Stimulated activated CD4-positive, alpha-beta T cell treated with anti-CD3 and anti-CD28 coated beads, TNF-alpha, amount 100 ng/mL, for 24 hours (primary cell): ENCODE measurements around the gene RUNX2.

Experiments used
- DNase-seq, 3 experiments: peaks; one replicate each; pipeline ENCODE4 v3.0.0-alpha.2; 2020; ENCODE audit warnings: low read depth in 3 of 3

RUNX2 gene

GRCh38 chr6:45483501-45483900 is 155.4 kb downstream of the RUNX2 start:
- DNase-seq, result no peak

GRCh38 chr6:45486736-45487135 is 158.6 kb downstream of the RUNX2 start:
- peak in 1 of 3 experiments; percentile 5 for DNase-seq

DNA sequence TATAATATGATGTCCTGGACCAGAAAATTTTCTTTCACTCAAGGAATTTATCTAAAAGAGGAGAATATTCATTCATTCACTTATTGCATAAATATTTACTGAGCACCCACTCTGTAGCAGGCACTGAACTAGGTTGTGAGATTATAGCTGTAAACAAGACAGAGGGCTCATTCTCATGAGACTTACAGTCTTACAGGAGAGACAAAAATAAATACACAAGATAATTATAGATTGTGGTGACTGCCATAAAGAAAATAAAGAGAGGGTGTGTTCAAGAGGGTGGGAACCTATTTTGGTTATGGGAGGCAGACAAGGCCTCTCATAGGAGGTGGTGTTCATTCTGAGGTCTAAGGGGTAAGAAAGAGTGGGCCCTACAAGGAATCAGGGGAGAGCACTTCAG is 159.5 kb downstream of the RUNX2 start:
- DNase-seq, result no peak

DNA sequence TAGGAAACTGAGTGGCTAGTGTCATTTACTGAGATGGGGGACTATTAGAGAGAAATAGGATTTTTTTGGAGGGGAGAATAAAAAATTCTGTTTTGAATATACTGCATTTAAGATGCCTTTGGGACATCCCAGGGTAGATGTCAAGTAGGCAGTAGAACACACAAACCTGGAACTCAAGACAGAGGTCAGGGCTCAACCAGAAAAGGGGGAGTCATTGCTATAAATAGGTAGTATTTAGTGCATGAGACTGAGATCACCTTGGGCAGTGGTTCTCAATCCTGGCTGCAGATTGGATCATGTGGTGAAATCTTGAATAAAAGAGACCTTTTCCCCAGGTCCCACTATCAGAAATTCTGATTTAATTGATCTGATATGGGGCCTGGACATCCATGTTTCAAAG is 160.1 kb downstream of the RUNX2 start:
- DNase-seq, result no peak

GRCh38 chr6:45488889-45489288 is 160.8 kb downstream of the RUNX2 start:
- DNase-seq, result no peak

GRCh38 chr6:45491048-45491735 is 163.1 kb downstream of the RUNX2 start:
- no peak for DNase-seq

GRCh38 chr6:45491874-45492273 is 163.7 kb downstream of the RUNX2 start:
- no peak for DNase-seq

GRCh38 chr6:45493761-45494160 is 165.6 kb downstream of the RUNX2 start:
- no peak for DNase-seq

DNA sequence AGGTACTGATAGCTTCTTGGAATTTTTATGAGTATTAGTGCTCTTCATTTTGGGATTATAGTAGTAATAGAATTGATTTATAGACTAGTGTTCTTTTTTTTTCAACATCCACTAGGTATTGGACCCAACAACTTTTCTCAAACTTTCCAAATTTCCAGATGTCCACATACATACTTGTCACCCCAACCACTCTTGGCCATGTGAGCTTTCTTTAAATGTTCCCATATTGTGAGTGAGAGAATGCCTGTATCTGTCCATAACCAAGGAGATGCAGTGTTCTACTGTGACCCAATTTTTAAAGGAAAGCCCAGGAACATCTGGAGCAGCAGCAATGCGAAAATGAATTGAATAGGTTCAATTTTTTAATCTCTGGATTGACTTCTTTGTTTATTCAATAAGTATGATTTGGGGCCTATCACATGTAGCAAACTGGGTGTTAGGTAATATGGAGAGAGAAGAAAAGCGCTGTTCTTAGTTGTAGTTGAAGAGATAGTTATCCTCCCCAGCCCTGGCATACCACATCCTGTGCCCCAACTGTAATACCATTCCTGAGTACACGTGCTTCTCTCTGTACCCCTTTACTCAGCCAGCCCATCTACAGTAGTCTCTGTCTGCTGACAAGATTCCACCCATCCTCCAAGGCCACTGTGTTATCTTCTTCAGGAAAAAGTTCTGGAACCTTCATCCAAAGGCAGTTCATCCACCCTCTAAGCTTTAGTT is 166.4 kb downstream of the RUNX2 start:
- no peak for DNase-seq

DNA sequence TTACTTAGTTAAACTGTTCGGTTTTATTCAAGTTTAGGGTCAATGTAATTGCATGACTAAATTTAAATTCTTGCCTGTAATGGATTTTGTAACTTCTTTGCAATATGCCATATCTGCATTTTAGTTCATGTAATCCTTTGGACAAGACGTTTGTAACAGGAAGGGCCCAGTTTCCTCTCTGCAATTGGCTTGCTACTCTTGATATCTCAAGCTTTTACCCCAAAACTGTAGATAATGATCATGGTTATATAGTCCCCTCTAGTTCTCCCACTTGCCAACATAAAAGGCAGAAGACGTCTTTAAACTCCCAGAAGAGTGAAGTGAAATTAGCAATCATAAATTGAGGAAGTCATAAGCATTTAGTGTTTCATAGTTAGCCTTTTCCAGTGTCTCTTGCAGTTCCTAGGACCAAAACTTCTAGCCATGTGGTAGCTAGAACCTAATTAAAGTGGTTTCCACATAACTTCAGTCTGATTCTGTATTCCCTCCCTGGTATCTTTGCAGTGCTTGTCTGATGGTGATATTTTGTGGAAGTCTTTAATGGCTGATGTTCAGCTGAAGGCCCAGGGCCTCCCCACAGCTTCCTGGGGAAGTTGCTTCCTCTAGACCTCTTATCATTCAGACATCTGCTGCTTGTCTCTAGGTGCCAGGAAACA is 167.4 kb downstream of the RUNX2 start:
- no peak for DNase-seq

DNA sequence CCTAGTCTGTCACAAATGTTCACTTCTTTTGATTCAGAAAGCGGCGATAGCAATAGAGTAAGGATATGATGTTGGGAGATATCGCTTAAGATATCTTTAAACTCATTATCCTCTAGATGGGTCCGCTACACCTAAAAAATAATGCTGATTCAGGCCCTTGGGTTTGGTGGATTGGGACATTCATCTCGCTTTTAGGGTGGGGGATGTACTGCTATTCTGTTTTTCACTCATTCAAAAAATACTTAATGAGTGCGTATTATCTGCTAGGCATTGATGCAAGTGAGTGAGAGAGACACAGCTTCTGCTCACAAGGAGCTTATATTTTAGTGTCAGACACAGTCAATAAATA is 167.9 kb downstream of the RUNX2 start:
- no peak for DNase-seq

DNA sequence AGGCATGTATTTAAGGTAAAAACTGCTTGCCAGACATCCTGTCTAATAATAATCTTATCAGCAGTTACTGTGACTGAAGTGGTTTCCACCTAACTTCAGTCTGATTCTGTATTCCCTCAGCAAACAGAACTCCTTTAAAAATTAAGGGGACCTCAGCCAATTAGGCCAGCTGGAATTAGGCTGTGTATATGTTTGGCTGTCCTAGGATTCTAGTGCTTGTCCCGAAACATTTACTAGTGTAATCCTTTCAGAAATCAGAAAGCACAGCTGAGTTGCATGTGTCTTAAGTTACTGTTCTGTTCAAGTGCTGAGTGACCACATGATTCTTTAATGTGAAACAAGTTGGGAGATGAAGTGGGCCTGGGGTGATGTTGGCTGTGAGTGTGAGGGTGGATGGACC is 170.5 kb downstream of the RUNX2 start:
- no peak for DNase-seq

DNA sequence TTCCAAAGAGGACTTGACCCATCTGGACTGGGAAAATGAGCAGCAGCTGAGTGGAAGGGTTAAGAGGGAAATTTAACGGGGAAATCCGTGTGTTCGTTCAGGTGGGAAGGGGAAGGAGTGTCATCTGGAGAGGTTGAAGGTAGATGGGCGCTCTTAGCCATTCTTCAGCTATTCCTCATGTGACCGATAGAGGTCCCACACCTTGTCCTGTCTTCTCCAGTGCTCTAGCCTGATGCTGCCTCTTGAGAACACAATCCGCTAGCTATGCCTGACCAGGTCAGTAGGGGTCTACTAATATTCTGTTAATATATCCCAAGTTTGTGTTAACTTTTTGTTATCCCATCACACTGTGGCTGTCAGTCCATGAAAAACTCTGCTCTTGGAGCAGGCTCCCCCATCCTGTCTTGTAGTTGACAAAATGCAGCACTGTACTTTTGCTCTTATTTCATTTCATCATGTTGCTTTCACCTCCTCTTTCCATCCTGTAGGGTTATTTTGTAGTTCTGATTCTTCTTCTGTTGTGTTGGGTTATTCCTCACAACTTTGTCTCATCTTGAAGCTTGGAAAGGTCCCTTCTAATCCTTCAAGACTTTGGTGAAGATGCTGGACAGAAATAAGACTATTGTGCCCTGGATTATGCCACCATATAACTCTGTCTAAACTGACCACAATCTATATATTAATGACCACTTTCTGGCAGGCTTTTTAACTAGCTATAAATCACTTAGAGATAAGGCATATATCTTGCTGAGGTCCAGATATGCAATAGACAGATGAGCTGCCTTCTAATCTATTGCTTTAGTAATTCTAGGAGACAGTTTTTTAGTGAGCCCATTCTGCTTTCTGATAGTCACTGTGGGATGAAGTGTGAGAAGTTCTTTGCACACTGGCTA is 173.0 kb downstream of the RUNX2 start:
- DNase-seq, result no peak

DNA sequence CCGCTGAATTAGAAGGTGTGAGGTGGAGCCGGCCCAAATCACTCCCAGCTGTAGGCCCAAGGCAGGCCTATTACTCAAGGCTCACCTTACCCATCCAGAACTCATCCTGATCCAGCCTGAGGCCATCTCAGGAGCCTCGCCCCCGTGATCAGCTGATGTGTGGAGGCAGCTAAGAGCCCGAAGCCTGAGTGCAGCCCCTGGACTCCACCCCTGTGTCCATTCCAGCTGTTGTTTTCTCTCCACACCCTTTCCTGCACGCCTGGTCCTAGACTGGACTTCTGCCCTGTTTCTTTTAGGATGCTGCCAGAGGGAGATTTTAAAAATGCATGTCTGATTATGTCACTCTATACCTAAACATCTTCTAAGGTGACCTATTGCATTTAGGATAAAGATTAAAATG is 174.3 kb downstream of the RUNX2 start:
- no peak for DNase-seq

- no peak for DNase-seq
Observed at GRCh38 chr6:45504947-45505346, 176.8 kb downstream of the RUNX2 start.

DNA sequence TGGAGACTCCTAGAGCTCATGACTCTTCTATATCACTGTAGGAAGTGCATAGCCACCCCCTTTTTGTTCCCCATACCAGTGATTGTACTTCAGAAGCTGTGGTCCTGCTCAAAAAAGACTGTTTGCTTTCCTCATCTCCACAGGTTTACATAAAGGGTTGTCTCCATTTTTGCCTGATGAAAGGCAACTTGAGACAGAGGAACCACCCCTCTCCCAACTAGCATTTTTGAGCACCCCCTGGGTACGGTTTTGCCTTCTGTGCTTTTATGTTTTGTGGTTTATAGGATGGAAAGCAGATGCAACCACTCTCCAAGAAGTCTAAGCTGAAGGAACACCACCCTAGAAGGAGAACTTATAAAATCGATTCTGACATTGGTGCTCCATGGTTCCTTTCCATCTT is 177.3 kb downstream of the RUNX2 start:
- DNase-seq, result no peak

DNA sequence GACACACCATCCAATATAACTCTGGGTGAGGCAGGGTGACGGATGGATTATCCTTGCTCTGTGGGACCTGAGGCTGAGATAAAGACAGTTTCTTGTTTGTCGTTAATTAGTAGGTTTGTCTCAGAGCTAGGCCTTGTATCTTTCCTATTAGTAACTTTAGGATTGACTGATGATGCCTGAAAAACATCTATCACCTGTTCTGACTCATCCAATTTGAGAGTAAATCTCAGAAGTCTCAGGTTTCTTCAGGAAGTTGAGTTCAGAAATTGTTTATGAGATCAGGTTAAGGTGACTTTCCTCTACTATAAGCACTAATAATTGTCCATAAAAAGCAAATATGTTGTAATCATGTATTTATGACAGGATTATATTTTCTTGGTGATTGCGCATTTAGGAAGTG is 179.1 kb downstream of the RUNX2 start:
- DNase-seq, result no peak

- DNase-seq, result no peak
Observed at GRCh38 chr6:45509426-45509825, 181.3 kb downstream of the RUNX2 start.

DNA sequence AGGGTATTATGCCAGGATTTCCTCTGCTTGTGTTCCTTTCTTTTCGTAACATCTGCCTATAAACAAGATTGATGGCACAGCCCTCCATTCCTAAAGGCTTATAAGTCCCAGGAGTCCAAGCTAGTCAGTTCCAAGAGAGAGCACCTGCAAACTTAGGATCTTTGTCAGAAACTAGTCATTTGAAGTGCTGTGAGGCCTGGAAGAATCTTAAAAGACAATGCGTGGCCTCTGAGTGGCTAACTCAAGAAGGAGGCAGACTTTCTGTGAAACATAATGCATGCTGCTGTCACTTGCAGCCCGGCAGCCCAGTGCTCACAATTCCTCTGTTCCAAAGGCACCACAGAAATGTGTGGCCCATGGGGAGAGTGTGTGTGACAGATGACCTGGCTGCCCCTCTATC is 184.6 kb downstream of the RUNX2 start:
- DNase-seq, result no peak

GRCh38 chr6:45513213-45513618 is 185.1 kb downstream of the RUNX2 start:
- DNase-seq, result no peak

GRCh38 chr6:45513843-45514242 is 185.7 kb downstream of the RUNX2 start:
- no peak for DNase-seq
